ENCODE data around the gene MTPN.

GRCh38 chr7:135994466-135995205, 17.5 kb upstream of the MTPN start:
- TF ChIP-seq EZH2 (IDR thresholded peaks at IDR 0.05; ENCODE audit: low read length, missing control alignments) (no peak), CTCF (conservative IDR thresholded peaks at IDR 0.05 in 1 of 2, IDR thresholded peaks at IDR 0.05 in 1 of 2; ENCODE audit: low read depth in 1 of 2, low read length in 2 of 2) (no peak)

Data from fibroblast of lung (primary cell).